DOHH2 (cell line): ENCODE measurements around the gene DOK3.

ENCODE experiments used
- EZH2phosphoT487 ChIP-seq: fragments of 200-600 bp; sonication (generic); IDR thresholded peaks from 2 replicates; pipeline ENCODE4 v1.6.1; 2017; ENCODE audit warnings: borderline replicate concordance, mild to moderate bottlenecking, antibody characterized with exemption, low read length, moderate library complexity, mixed read lengths
- TF ChIP-seq, protein P1 (sequence below): fragments of 200-600 bp; sonication (generic); IDR thresholded peaks from one replicate; pipeline ENCODE4 v1.5.1; 2014; ENCODE audit warnings: antibody characterized with exemption, mild to moderate bottlenecking, low read depth, low read length; ENCODE audit not compliant: poor library complexity, severe bottlenecking

- TF ChIP-seq, protein P1, sequence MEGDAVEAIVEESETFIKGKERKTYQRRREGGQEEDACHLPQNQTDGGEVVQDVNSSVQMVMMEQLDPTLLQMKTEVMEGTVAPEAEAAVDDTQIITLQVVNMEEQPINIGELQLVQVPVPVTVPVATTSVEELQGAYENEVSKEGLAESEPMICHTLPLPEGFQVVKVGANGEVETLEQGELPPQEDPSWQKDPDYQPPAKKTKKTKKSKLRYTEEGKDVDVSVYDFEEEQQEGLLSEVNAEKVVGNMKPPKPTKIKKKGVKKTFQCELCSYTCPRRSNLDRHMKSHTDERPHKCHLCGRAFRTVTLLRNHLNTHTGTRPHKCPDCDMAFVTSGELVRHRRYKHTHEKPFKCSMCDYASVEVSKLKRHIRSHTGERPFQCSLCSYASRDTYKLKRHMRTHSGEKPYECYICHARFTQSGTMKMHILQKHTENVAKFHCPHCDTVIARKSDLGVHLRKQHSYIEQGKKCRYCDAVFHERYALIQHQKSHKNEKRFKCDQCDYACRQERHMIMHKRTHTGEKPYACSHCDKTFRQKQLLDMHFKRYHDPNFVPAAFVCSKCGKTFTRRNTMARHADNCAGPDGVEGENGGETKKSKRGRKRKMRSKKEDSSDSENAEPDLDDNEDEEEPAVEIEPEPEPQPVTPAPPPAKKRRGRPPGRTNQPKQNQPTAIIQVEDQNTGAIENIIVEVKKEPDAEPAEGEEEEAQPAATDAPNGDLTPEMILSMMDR, result peak; percentile 36
- TF ChIP-seq EZH2phosphoT487, result no peak
These were observed 1.9 kb downstream of the DOK3 start for GRCh38 chr5:177507596-177508220.
